Endothelial cell of umbilical vein (primary cell): ENCODE data around the gene ARHGAP15. TPM values are rescaled to one million over a fixed set of nuclear protein-coding genes. Genes with fewer than 3 reads are reported as not detected.

Source experiments
- BruUV-seq: library from RNA; stranded (reverse); fragments of 400-500 nt; replicated peaks from 2 replicates; lab custom pipeline; 2021; lab: Mats Ljungman, UMichigan
- CTCF ChIA-PET: fragments of 300-600, 350-600 bp; sonication (Branson Sonifier 250); formaldehyde crosslinking; loops from one replicate; lab custom pipeline; 2021; ENCODE audit warnings: antibody characterized with exemption, inconsistent platforms; lab: Charles Lee
- POLR2A ChIA-PET: fragments of 300-600, 350-600 bp; sonication (Branson Sonifier 250); formaldehyde crosslinking; loops from one replicate; lab custom pipeline; 2021; ENCODE audit warnings: antibody characterized with exemption, inconsistent platforms; lab: Charles Lee
- DNase-seq: peaks from one replicate; pipeline ENCODE4 v3.0.0-alpha.2; 2011; ENCODE audit warnings: low read depth, low spot score
- FAIRE-seq: peaks from 2 replicates; lab custom pipeline; 2011; peaks lifted over from hg19 to GRCh38; lab: Jason Lieb, UNC
- H2AFZ ChIP-seq: 2 replicates; pipeline ENCODE4 v1.6.0; 2012; ENCODE audit warnings: low read depth, low read length, control low read depth, inconsistent platforms
- H3K27ac ChIP-seq: 2 replicates; pipeline ENCODE4 v1.5.1; 2011; ENCODE audit warnings: low read depth, mild to moderate bottlenecking, control low read depth, low read length, moderate library complexity; ENCODE audit not compliant: insufficient read depth
- H3K27me3 ChIP-seq, 2 experiments: 2 replicates each; pipeline versions ENCODE4 v1.6.0 to v1.6.1; 2011; ENCODE audit warnings: low read length in 2 of 2, mixed read lengths in 1 of 2; ENCODE audit not compliant: control insufficient read depth in 2 of 2, insufficient read depth in 2 of 2
- H3K36me3 ChIP-seq, 2 experiments: 2 replicates in 1 of 2; 3 replicates in 1 of 2; pipeline ENCODE4 v1.5.1; 2011; ENCODE audit warnings: low read length in 2 of 2, mild to moderate bottlenecking in 1 of 2, moderate library complexity in 1 of 2; ENCODE audit not compliant: control insufficient read depth in 2 of 2, insufficient read depth in 2 of 2; ENCODE audit errors: extremely low read depth in 1 of 2
- H3K4me1 ChIP-seq: 3 replicates; pipeline ENCODE4 v1.5.1; 2011; ENCODE audit warnings: mild to moderate bottlenecking, low read length; ENCODE audit not compliant: control insufficient read depth, insufficient read depth; ENCODE audit errors: extremely low read depth
- H3K4me2 ChIP-seq: 2 replicates; pipeline ENCODE4 v1.6.1; 2011; ENCODE audit warnings: low read length, control low read depth, mixed read lengths; ENCODE audit not compliant: insufficient read depth
- H3K4me3 ChIP-seq, 3 experiments: fragments of 200-600 bp in 1 of 3; sonication (generic), shearing (Covaris generic) in 1 of 3; replicated peaks in 1 of 3; 2 replicates each; pipeline ENCODE4 v1.5.1; 2011 to 2016; ENCODE audit warnings: control low read depth in 3 of 3, low read length in 3 of 3, mild to moderate bottlenecking in 2 of 3, inconsistent platforms in 1 of 3, low read depth in 1 of 3, moderate library complexity in 1 of 3; ENCODE audit not compliant: insufficient read depth in 1 of 3
- H3K79me2 ChIP-seq: 2 replicates; pipeline ENCODE4 v1.6.0; 2012; ENCODE audit warnings: low read length, inconsistent platforms; ENCODE audit not compliant: control insufficient read depth, insufficient read depth
- H3K9ac ChIP-seq: replicated peaks from 2 replicates; pipeline ENCODE3; 2011; ENCODE audit warnings: low read length, control low read depth; ENCODE audit not compliant: insufficient read depth; ENCODE audit errors: extremely low read depth
- H3K9me1 ChIP-seq: replicated peaks from 3 replicates; pipeline ENCODE4 v1.6.0; 2011; ENCODE audit warnings: mild to moderate bottlenecking, low read length; ENCODE audit not compliant: control insufficient read depth, insufficient read depth; ENCODE audit errors: extremely low read depth
- H3K9me3 ChIP-seq: replicated peaks from 2 replicates; pipeline ENCODE4 v1.5.1; 2012; ENCODE audit warnings: low read length, inconsistent platforms; ENCODE audit not compliant: control insufficient read depth, insufficient read depth
- H4K20me1 ChIP-seq: replicated peaks from 2 replicates; pipeline ENCODE3; 2011; ENCODE audit warnings: mild to moderate bottlenecking, low read length; ENCODE audit not compliant: control insufficient read depth, insufficient read depth; ENCODE audit errors: extremely low read depth
- GATA2 ChIP-seq: IDR thresholded peaks from 2 replicates; pipeline ENCODE4 v1.7.0; 2011; ENCODE audit warnings: low read depth, mild to moderate bottlenecking, moderate library complexity, mixed read lengths, low read length; ENCODE audit not compliant: insufficient read length, insufficient read depth
- JUN ChIP-seq: IDR thresholded peaks from 2 replicates; pipeline ENCODE4 v1.6.1; 2011; ENCODE audit warnings: borderline replicate concordance, low read depth; ENCODE audit not compliant: insufficient read length, insufficient read depth
- POLR2AphosphoS5 ChIP-seq: IDR thresholded peaks from 2 replicates; pipeline ENCODE4 v1.6.1; 2012; ENCODE audit warnings: low read depth, mild to moderate bottlenecking, control low read depth, low read length, moderate library complexity; ENCODE audit not compliant: insufficient read depth
- dilution Hi-C: fragments of 300-500 bp; cut with MboI; formaldehyde crosslinking; loops from one replicate; pipeline ENCODE4 v1.15.0; 2019; ENCODE audit warnings: low sequenced_read_pairs; ENCODE audit not compliant: extremely low pct_ligation_motif_present
- intact Hi-C: fragments of 100-400 bp; cut with micrococcal nuclease; formaldehyde crosslinking; loops from one replicate; pipeline ENCODE4 v1.10.0; 2022
- polyA plus RNA-seq, 4 experiments: library from polyadenylated mRNA; depleted of rRNA in 3 of 4; stranded (reverse) in 3 of 4; unstranded in 1 of 4; fragments of >200 nt; gene quantifications; 2 replicates each; pipeline versions ENCODE4 v1.2.1 to v1.2.3, GENCODE V29; 2011 to 2012; ENCODE audit warnings: missing spikeins in 1 of 4
- total RNA-seq: library from RNA; stranded (reverse); gene quantifications from 2 replicates; pipeline ENCODE4 v1.2.3, GENCODE V29; 2021
- TF ChIP-seq, protein P1 (sequence below), 2 donors: IDR thresholded peaks; 1 replicate in 1 of 2; 2 replicates in 1 of 2; pipeline ENCODE4 v1.5.1; 2011; ENCODE audit warnings: low read length in 2 of 2, mild to moderate bottlenecking in 2 of 2, moderate library complexity in 2 of 2, control low read depth in 1 of 2, inconsistent platforms in 1 of 2, low read depth in 1 of 2; ENCODE audit not compliant: insufficient read depth in 1 of 2; ENCODE audit errors: extremely low read depth in 1 of 2

The ARHGAP15 gene
- total and polyA plus RNA-seq, 2 donors (not counting 3 experiments of a cell fraction or from before 2014, with no cell fraction given): not detected

DNA sequence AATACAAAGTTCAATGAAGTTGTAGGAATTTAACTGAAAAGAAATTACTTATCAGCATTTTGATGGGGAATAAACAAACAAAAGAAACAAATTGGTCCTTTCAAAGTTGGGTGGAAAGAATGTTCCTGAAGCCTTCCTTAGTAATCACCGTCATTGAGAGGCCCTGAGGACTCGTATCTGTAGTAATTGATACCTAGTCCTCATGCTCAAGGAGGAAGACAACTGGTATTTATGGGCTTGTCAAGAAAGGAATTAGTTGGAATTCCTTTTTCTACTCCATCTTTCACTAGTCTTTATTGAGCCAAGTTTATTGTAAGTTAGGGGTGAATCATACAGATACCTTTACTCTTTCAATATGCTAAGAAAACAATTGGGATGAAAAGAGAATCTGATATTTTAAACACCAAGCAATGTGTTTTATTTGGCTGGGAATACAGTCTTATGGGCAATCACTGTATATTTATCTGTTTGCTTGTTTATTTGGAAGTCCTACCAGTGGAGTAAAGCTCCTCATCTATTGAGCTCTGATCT, 324.8 kb downstream of the ARHGAP15 start:
- intact Hi-C loops: no loop called here
- POLR2A ChIA-PET: no interaction called here
- CTCF ChIA-PET: no interaction called here
- no peak for DNase-seq
- H3K27me3 ChIP-seq: no peaks in the 10 kb centered on the region
- no peak overlapping the region for H3K27ac ChIP-seq
- no peaks in the 10 kb centered on the region for H4K20me1 ChIP-seq
- no peak overlapping the region for H3K9ac ChIP-seq
- no peak for FAIRE-seq
- no peaks in the 10 kb centered on the region for H3K9me1 ChIP-seq
- BruUV-seq: no TSS peak
- no peak for TF ChIP-seq JUN
- no peak for TF ChIP-seq POLR2AphosphoS5
- no peak overlapping the region for H3K4me3 ChIP-seq
- H3K4me2 ChIP-seq: no peak overlapping the region
- H3K36me3 ChIP-seq: no peaks in the 10 kb centered on the region
- dilution Hi-C loops: no loop called here
- no peak overlapping the region for H2AFZ ChIP-seq
- no peaks in the 10 kb centered on the region for H3K79me2 ChIP-seq
- peaks cover 11% of the 10 kb centered on the region for H3K4me1 ChIP-seq
- no peaks in the 10 kb centered on the region for H3K9me3 ChIP-seq

DNA sequence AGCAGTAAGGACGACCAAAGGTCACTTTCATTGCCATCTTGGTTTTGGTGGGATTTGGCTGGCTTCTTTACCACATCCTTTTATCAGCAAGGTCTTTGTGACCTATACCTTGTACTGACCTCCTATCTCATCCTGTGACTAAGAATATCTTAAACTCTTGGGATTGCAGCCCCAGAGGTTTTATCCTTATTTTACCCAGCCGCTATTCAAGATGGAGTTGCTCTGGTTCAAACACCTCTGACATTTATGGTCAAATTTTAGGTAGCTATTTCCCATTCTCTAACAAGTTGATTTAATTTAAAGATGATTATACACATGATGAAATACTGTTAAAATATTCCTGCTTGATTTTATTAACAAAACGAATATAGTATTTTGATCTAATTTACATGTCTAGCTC, 326.1 kb downstream of the ARHGAP15 start:
- Histone ChIP-seq H3K27ac (no peak overlapping the region), H3K4me3 (no peak overlapping the region), H3K27me3 (no peaks in the 10 kb centered on the region), H3K4me1 (peaks cover 11% of the 10 kb centered on the region), H4K20me1 (no peaks in the 10 kb centered on the region), H3K9me3 (no peaks in the 10 kb centered on the region), H3K9me1 (no peaks in the 10 kb centered on the region), H3K4me2 (no peak overlapping the region), H3K79me2 (no peaks in the 10 kb centered on the region), H3K36me3 (no peaks in the 10 kb centered on the region), H2AFZ (no peak overlapping the region), H3K9ac (no peak overlapping the region)
- ChIA-PET POLR2A (no interaction called here), CTCF (no interaction called here)
- DNase-seq (no peak), FAIRE-seq (no peak)
- dilution Hi-C loops (no loop called here), intact Hi-C loops (no loop called here)
- TF ChIP-seq, protein P1, sequence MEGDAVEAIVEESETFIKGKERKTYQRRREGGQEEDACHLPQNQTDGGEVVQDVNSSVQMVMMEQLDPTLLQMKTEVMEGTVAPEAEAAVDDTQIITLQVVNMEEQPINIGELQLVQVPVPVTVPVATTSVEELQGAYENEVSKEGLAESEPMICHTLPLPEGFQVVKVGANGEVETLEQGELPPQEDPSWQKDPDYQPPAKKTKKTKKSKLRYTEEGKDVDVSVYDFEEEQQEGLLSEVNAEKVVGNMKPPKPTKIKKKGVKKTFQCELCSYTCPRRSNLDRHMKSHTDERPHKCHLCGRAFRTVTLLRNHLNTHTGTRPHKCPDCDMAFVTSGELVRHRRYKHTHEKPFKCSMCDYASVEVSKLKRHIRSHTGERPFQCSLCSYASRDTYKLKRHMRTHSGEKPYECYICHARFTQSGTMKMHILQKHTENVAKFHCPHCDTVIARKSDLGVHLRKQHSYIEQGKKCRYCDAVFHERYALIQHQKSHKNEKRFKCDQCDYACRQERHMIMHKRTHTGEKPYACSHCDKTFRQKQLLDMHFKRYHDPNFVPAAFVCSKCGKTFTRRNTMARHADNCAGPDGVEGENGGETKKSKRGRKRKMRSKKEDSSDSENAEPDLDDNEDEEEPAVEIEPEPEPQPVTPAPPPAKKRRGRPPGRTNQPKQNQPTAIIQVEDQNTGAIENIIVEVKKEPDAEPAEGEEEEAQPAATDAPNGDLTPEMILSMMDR (IDR thresholded peaks at IDR 0.05; ENCODE audit: extremely low read depth in 1 of 2, insufficient read depth in 1 of 2, low read depth in 1 of 2, low read length in 2 of 2): no peak
- TF ChIP-seq GATA2: no peak
- BruUV-seq: no TSS peak
